GM12878 (cell line): ENCODE results near the gene SPATA31C1. TPM values are rescaled to one million over a fixed set of nuclear protein-coding genes. Genes with fewer than 3 reads are reported as not detected.

Experiments used
- ATAC-seq: fragments of 200-7000 bp; cut with Tn5 transposase; 3 replicates; pipeline ENCODE4 v1.9.1; 2020; ENCODE audit warnings: mild to moderate bottlenecking, moderate library complexity
- BruUV-seq: library from RNA; stranded (reverse); fragments of 400-500 nt; replicated peaks from 2 replicates; lab custom pipeline; 2021; lab: Mats Ljungman, UMichigan
- CTCF ChIA-PET: fragments of 300-600 bp; sonication (Branson Sonifier 250); formaldehyde crosslinking; extraction: SDS; loops from one replicate; lab custom pipeline; 2021; ENCODE audit warnings: inconsistent platforms; lab: Yijun Ruan, JAX
- POLR2A ChIA-PET: fragments of 350-600 bp; formaldehyde crosslinking; extraction: SDS; loops from one replicate; lab custom pipeline; 2021; ENCODE audit warnings: inconsistent platforms; lab: Charles Lee
- RAD21 ChIA-PET: fragments of 300-600 bp; sonication (Branson Sonifier 250); formaldehyde crosslinking; loops from one replicate; lab custom pipeline; 2023; ENCODE audit warnings: antibody characterized with exemption; ENCODE audit not compliant: unreplicated experiment; lab: Charles Lee
- SMC1A ChIA-PET: fragments of 300-600 bp; sonication (Branson Sonifier 250); formaldehyde crosslinking; loops from one replicate; lab custom pipeline; 2023; ENCODE audit not compliant: unreplicated experiment, uncharacterized antibody; lab: Charles Lee
- DNase-seq: peaks from one replicate; pipeline ENCODE4 v3.0.0-alpha.2; 2011; ENCODE audit warnings: low read depth, low spot score
- FAIRE-seq: peaks from 3 replicates; lab custom pipeline; 2011; peaks lifted over from hg19 to GRCh38; lab: Jason Lieb, UNC
- H2AFZ ChIP-seq: 2 replicates; pipeline ENCODE4 v1.6.0; 2011; ENCODE audit warnings: low read depth, low read length, control low read depth; ENCODE audit not compliant: control insufficient read depth
- H3K27ac ChIP-seq: 2 replicates; pipeline ENCODE4 v1.5.1; 2011; ENCODE audit warnings: control low read depth; ENCODE audit not compliant: control insufficient read depth, insufficient read depth
- H3K27me3 ChIP-seq, 2 experiments: replicated peaks in 1 of 2; 2 replicates each; pipeline versions ENCODE4 v1.6.0 to v1.6.1; 2011; ENCODE audit warnings: low read length in 1 of 2; ENCODE audit not compliant: control insufficient read depth in 2 of 2, insufficient read depth in 2 of 2
- H3K36me3 ChIP-seq, 2 experiments: 2 replicates each; pipeline ENCODE4 v1.5.1; 2011; ENCODE audit warnings: low read length in 1 of 2; ENCODE audit not compliant: control insufficient read depth in 2 of 2, insufficient read depth in 2 of 2
- H3K4me1 ChIP-seq: 2 replicates; pipeline ENCODE4 v1.6.1; 2011; ENCODE audit warnings: mild to moderate bottlenecking, low read length, moderate library complexity, mixed read lengths; ENCODE audit not compliant: control insufficient read depth, insufficient read depth
- H3K4me2 ChIP-seq: 2 replicates; pipeline ENCODE4 v1.6.0; 2011; ENCODE audit warnings: control low read depth; ENCODE audit not compliant: control insufficient read depth, insufficient read depth
- H3K4me3 ChIP-seq: fragments of 200-600 bp; sonication (generic); 2 replicates; pipeline ENCODE4 v1.5.1; 2016
- H3K79me2 ChIP-seq: 2 replicates; pipeline ENCODE4 v1.6.0; 2011; ENCODE audit warnings: low read length; ENCODE audit not compliant: control insufficient read depth, insufficient read depth
- H3K9ac ChIP-seq: 2 replicates; pipeline ENCODE4 v1.8.0; 2011; ENCODE audit warnings: low read length, control low read depth, mixed read lengths; ENCODE audit not compliant: control insufficient read depth, insufficient read depth
- H3K9me3 ChIP-seq: replicated peaks from 3 replicates; pipeline ENCODE4 v1.5.1; 2011; ENCODE audit warnings: mild to moderate bottlenecking, low read length; ENCODE audit not compliant: control insufficient read depth, insufficient read depth
- H4K20me1 ChIP-seq: 2 replicates; pipeline ENCODE4 v1.6.0; 2011; ENCODE audit not compliant: control insufficient read depth, insufficient read depth
- CBFB ChIP-seq: IDR thresholded peaks from 2 replicates; pipeline ENCODE4 v1.6.1; 2016; ENCODE audit warnings: antibody characterized with exemption, low read depth
- CBX5 ChIP-seq: sonication (generic); IDR thresholded peaks from 2 replicates; pipeline ENCODE4 v1.6.1; 2016; ENCODE audit warnings: low read depth, moderate library complexity, mild to moderate bottlenecking, inconsistent platforms
- EP300 ChIP-seq, 2 experiments: fragments of 150-350 bp in 1 of 2; IDR thresholded peaks; 2 replicates each; pipeline ENCODE4 v1.6.1; 2011 to 2012; ENCODE audit warnings: low read depth in 2 of 2, low read length in 2 of 2, borderline replicate concordance in 1 of 2, improper control_type of control experiment in 1 of 2, inconsistent platforms in 1 of 2; ENCODE audit not compliant: control insufficient read depth in 1 of 2
- KDM1A ChIP-seq: fragments of 200-600 bp; sonication (generic); IDR thresholded peaks from 2 replicates; pipeline ENCODE4 v1.6.1; 2016; ENCODE audit warnings: borderline replicate concordance
- NR2F1 ChIP-seq: fragments of 450-650 bp; conservative IDR thresholded peaks from 2 replicates; pipeline ENCODE4 v1.6.1; 2017; ENCODE audit warnings: mild to moderate bottlenecking
- PAX8 ChIP-seq: fragments of 450-650 bp; IDR thresholded peaks from 2 replicates; pipeline ENCODE4 v1.6.1; 2017; ENCODE audit warnings: mild to moderate bottlenecking, moderate library complexity
- PML ChIP-seq: IDR thresholded peaks from 2 replicates; pipeline ENCODE4 v1.6.1; 2012; ENCODE audit warnings: low read length, inconsistent platforms
- SMAD5 ChIP-seq: IDR thresholded peaks from 2 replicates; pipeline ENCODE4 v1.6.1; 2016; ENCODE audit warnings: antibody characterized with exemption, low read depth
- STAT1 ChIP-seq: fragments of 450-650 bp; conservative IDR thresholded peaks from 2 replicates; pipeline ENCODE4 v1.6.1; 2014; ENCODE audit warnings: antibody characterized with exemption, mild to moderate bottlenecking
- ZNF24 ChIP-seq: fragments of 450-650 bp; IDR thresholded peaks from 2 replicates; pipeline ENCODE4 v1.6.1; 2017; ENCODE audit warnings: antibody characterized with exemption, mild to moderate bottlenecking
- WGBS: methylation state at CpG from one replicate; pipeline ENCODE4 v1.1.6; 2016; ENCODE audit warnings: low lambda C conversion rate; ENCODE audit not compliant: insufficient replicate concordance, insufficient coverage; ENCODE audit errors: missing lambda C conversion rate; 5-methylcytosine and 5-hydroxymethylcytosine counted together
- in situ Hi-C: fragments of 300-500 bp; cut with MboI; formaldehyde crosslinking; loops from 9 replicates; pipeline ENCODE4 v1.14.3; 2018; ENCODE audit warnings: mixed read lengths
- intact Hi-C: fragments of 100-400 bp; cut with micrococcal nuclease; formaldehyde crosslinking; loops from one replicate; pipeline ENCODE4 v1.14.2; 2022; ENCODE audit not compliant: unreplicated experiment
- polyA plus RNA-seq, 11 experiments: library from polyadenylated mRNA; depleted of rRNA in 4 of 11; unstranded in 6 of 11; stranded (reverse) in 5 of 11; fragments of >200 nt; fragmentation: Nextera tagmentation in 4 of 11; fragmentation: Illumina TruSeq in 1 of 11; extraction: Ambion mirVana in 4 of 11; extraction: Trizol in 1 of 11; gene quantifications; 1 replicate in 1 of 11; 2 replicates in 10 of 11; pipeline versions ENCODE4 v1.2.1 to v1.2.3, GENCODE V29; 2011 to 2016; ENCODE audit warnings: inconsistent platforms in 2 of 11, missing spikeins in 2 of 11, low read depth in 1 of 11
- total RNA-seq, 4 experiments: library from RNA; depleted of rRNA in 3 of 4; stranded (reverse); fragments of >200 nt in 3 of 4; fragmentation: Illumina TruSeq in 1 of 4; extraction: Trizol in 1 of 4; gene quantifications; 2 replicates each; pipeline versions ENCODE4 v1.2.1 to v1.2.3, GENCODE V29; 2013 to 2021
- TF ChIP-seq, protein P1 (sequence below): IDR thresholded peaks from 2 replicates; pipeline ENCODE4 v1.6.1; 2012; ENCODE audit warnings: low read length, inconsistent platforms

The SPATA31C1 gene
- total and polyA plus RNA-seq, 10 of the 15 experiments (the other 5 are each of a cell fraction or from before 2014, with no cell fraction given): not detected

DNA sequence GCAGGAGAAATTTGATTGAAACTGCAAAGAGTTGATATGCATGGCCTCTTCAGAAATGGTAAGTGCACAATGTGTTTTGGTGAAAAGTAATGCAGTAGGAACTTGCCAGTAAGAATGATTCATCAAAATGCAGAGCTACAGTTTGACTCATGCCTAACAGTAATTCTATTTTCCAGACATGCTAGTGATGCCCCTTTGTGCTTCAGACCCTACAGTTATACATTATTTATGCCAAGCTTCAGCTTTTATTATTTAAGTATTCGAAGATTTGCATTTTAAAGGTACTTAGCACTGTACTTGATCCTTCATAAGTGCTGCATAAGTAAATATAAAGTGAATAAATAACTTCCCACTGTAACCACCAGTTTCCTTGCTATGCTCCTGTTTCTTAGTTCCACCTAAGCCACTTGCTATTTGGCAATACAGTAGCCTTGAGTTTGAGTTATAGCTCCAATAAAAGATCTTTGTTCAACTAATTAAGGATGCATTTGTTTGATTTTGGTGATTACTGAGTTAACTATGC lies 38.7 kb upstream of the SPATA31C1 start:
- CTCF ChIA-PET: no interaction called here
- ATAC-seq (no peak), DNase-seq (no peak), FAIRE-seq (no peak)
- H3K9me3 ChIP-seq: no peaks in the 10 kb centered on the region
- H3K79me2 ChIP-seq: no peaks in the 10 kb centered on the region
- RAD21 ChIA-PET: no interaction called here
- intact Hi-C loops (no loop called here), in situ Hi-C loops (no loop called here)
- BruUV-seq: no TSS peak
- no peaks in the 10 kb centered on the region for H3K27me3 ChIP-seq
- H4K20me1 ChIP-seq: no peaks in the 10 kb centered on the region
- 0% methylated on average over 1 of the region's 1 CpG for WGBS
- POLR2A ChIA-PET: no interaction called here
- H3K9ac ChIP-seq: no peak overlapping the region
- no peak overlapping the region for H2AFZ ChIP-seq
- H3K4me3 ChIP-seq: no peak overlapping the region
- no peak for TF ChIP-seq CBFB
- no peak for TF ChIP-seq CBX5
- TF ChIP-seq, protein P1, sequence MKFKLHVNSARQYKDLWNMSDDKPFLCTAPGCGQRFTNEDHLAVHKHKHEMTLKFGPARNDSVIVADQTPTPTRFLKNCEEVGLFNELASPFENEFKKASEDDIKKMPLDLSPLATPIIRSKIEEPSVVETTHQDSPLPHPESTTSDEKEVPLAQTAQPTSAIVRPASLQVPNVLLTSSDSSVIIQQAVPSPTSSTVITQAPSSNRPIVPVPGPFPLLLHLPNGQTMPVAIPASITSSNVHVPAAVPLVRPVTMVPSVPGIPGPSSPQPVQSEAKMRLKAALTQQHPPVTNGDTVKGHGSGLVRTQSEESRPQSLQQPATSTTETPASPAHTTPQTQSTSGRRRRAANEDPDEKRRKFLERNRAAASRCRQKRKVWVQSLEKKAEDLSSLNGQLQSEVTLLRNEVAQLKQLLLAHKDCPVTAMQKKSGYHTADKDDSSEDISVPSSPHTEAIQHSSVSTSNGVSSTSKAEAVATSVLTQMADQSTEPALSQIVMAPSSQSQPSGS: no peak
- no peak for TF ChIP-seq SMAD5
- TF ChIP-seq PML: no peak
- no peaks in the 10 kb centered on the region for H3K36me3 ChIP-seq
- SMC1A ChIA-PET: interaction anchor here (0.6 to 1.1 kb wide), 2 partner anchors 78 to 761 kb away, joined by 3 read pairs; no protein-coding TSS in a partner anchor
- H3K4me1 ChIP-seq: no peaks in the 10 kb centered on the region
- no peak overlapping the region for H3K4me2 ChIP-seq
- H3K27ac ChIP-seq: no peak overlapping the region

DNA sequence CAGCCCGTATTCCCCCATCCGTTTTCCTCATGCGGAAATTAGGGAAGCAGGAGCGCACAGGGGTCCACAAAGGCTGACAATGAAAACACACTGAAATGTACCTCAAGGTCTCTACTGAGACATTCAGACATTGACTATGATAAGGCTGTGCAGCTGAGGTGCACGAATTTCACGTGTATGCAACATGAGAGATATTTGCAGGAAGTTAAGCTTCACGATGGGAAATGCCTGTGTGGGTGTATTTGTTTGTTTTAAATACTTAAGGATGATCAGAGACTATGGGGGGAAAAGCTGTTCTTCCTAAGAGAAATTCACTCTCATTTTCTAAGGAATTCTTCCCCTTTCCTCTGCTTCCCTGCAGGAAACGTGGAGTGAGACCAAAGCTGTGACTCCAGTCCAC lies 37.6 kb upstream of the SPATA31C1 start:
- H3K4me3 ChIP-seq: no peak overlapping the region
- DNase-seq (no peak), FAIRE-seq (no peak), ATAC-seq (no peak)
- BruUV-seq: no TSS peak
- 22% methylated on average over 8 of the region's 8 CpGs for WGBS
- ChIA-PET SMC1A (no interaction called here), CTCF (no interaction called here), RAD21 (no interaction called here), POLR2A (no interaction called here)
- in situ Hi-C loops: no loop called here
- H3K36me3 ChIP-seq: no peaks in the 10 kb centered on the region
- no peak overlapping the region for H3K9ac ChIP-seq
- H3K4me2 ChIP-seq: no peak overlapping the region
- no peaks in the 10 kb centered on the region for H3K79me2 ChIP-seq
- no peak overlapping the region for H3K27ac ChIP-seq
- no peaks in the 10 kb centered on the region for H4K20me1 ChIP-seq
- H3K27me3 ChIP-seq: no peaks in the 10 kb centered on the region
- H3K4me1 ChIP-seq: no peaks in the 10 kb centered on the region
- intact Hi-C loops: no loop called here
- no peak overlapping the region for H2AFZ ChIP-seq
- TF ChIP-seq EP300 (IDR thresholded peaks at IDR 0.05; ENCODE audit: borderline replicate concordance in 1 of 2, control insufficient read depth in 1 of 2, low read depth in 2 of 2, low read length in 2 of 2) (no peak), NR2F1 (no peak), PAX8 (no peak), KDM1A (no peak), ZNF24 (no peak), STAT1 (no peak)
- H3K9me3 ChIP-seq: no peaks in the 10 kb centered on the region
